CD4-positive, alpha-beta T cell (primary cell): Measurements from ENCODE around the gene CRIM1. TPM values are rescaled to one million over a fixed set of nuclear protein-coding genes. Genes with fewer than 3 reads are reported as not detected.

Experiments
- ATAC-seq: fragments of 200-7000 bp; cut with Tn5 transposase; one replicate; pipeline ENCODE4 v1.10.0; 2022; ENCODE audit warnings: mild to moderate bottlenecking; ENCODE audit not compliant: poor library complexity
- CTCF ChIA-PET: fragments of 350-600 bp; sonication (Branson Sonifier 250); formaldehyde crosslinking; loops from one replicate; lab custom pipeline; 2021; ENCODE audit warnings: antibody characterized with exemption, inconsistent platforms; lab: Charles Lee
- POLR2A ChIA-PET: fragments of 350-600 bp; sonication (Branson Sonifier 250); formaldehyde crosslinking; loops from one replicate; lab custom pipeline; 2021; ENCODE audit warnings: antibody characterized with exemption, inconsistent platforms; lab: Charles Lee
- DNase-seq, 14 experiments: peaks; one replicate each; pipeline ENCODE4 v3.0.0-alpha.2; 2013 to 2020; ENCODE audit warnings: mixed read lengths in 2 of 14
- H3K27ac ChIP-seq, 2 donors: one replicate each; pipeline versions ENCODE4 v1.5.1 to v1.7.0; 2013; ENCODE audit warnings: low read length in 2 of 2, low read depth in 1 of 2, mild to moderate bottlenecking in 1 of 2
- H3K27me3 ChIP-seq, 2 experiments: 1 replicate in 1 of 2; 2 replicates in 1 of 2; pipeline versions ENCODE4 v1.6.1 to v1.7.0; 2013; ENCODE audit warnings: low read length in 2 of 2, control low read depth in 1 of 2, mild to moderate bottlenecking in 1 of 2, moderate library complexity in 1 of 2; ENCODE audit not compliant: insufficient read depth in 2 of 2, control insufficient read depth in 1 of 2
- H3K36me3 ChIP-seq: one replicate; pipeline ENCODE4 v1.6.1; 2013; ENCODE audit warnings: low read length, control low read depth; ENCODE audit not compliant: insufficient read depth
- H3K4me1 ChIP-seq: one replicate; pipeline ENCODE4 v1.6.1; 2013; ENCODE audit warnings: low read length, control low read depth; ENCODE audit not compliant: insufficient read depth
- H3K4me3 ChIP-seq: one replicate; pipeline ENCODE4 v1.5.1; 2013; ENCODE audit warnings: mild to moderate bottlenecking, low read length, moderate library complexity
- H3K9me3 ChIP-seq, 2 experiments: 1 replicate in 1 of 2; 2 replicates in 1 of 2; pipeline versions ENCODE4 v1.6.1 to v1.7.0; 2013; ENCODE audit warnings: low read length in 2 of 2, mild to moderate bottlenecking in 2 of 2, control low read depth in 1 of 2, moderate library complexity in 1 of 2; ENCODE audit not compliant: control insufficient read depth in 1 of 2, insufficient read depth in 1 of 2
- H3K27ac Mint-ChIP-seq: one replicate; pipeline ENCODE4 v1.8.0; 2020; ENCODE audit warnings: mixed read lengths
- H3K27me3 Mint-ChIP-seq: one replicate; pipeline ENCODE4 v1.8.0; 2021; ENCODE audit warnings: mixed read lengths
- H3K36me3 Mint-ChIP-seq: one replicate; pipeline ENCODE4 v1.8.0; 2021; ENCODE audit warnings: low read depth, mixed read lengths
- H3K4me1 Mint-ChIP-seq: one replicate; pipeline ENCODE4 v1.8.0; 2021; ENCODE audit warnings: low read depth, mixed read lengths
- H3K4me3 Mint-ChIP-seq: one replicate; pipeline ENCODE4 v1.8.0; 2020; ENCODE audit warnings: mild to moderate bottlenecking, mixed read lengths
- H3K9me3 Mint-ChIP-seq: one replicate; pipeline ENCODE4 v1.8.0; 2020; ENCODE audit warnings: mixed read lengths
- CTCF ChIP-seq: fragments of 200-600 bp; IDR thresholded peaks from one replicate; pipeline ENCODE4 v1.8.0; 2022; ENCODE audit warnings: antibody characterized with exemption, mild to moderate bottlenecking
- intact Hi-C, 2 experiments: fragments of 100-400 bp; cut with DNase I in 1 of 2; cut with micrococcal nuclease in 1 of 2; formaldehyde crosslinking; loops; one replicate each; pipeline versions ENCODE4 v1.15.1 to v1.9.0; 2023 to 2025; cut with DNase I, micrococcal nuclease
- total RNA-seq, 174 experiments: library from RNA in 2 of 174; stranded (reverse) in 2 of 174; gene quantifications; one replicate each; pipeline ENCODE4 v1.2.3 and lab custom pipeline; 2021 to 2026

The CRIM1 gene
- total RNA-seq, 2 experiments from 2014 or later, result 1.1 to 1.7 TPM

GRCh38 chr2:36486521-36487044, 131.0 kb downstream of the CRIM1 start:
- Mint-ChIP-seq H3K36me3 (peaks cover 5% of the 10 kb centered on the region), H3K9me3 (no peaks in the 10 kb centered on the region), H3K4me1 (no peaks in the 10 kb centered on the region), H3K4me3 (no peak overlapping the region), H3K27ac (no peak overlapping the region), H3K27me3 (no peaks in the 10 kb centered on the region)
- DNase-seq, result no peak
- Histone ChIP-seq H3K4me3 (no peak overlapping the region), H3K27me3 (no peaks in the 10 kb centered on the region), H3K9me3 (no peaks in the 10 kb centered on the region), H3K27ac (no peak overlapping the region), H3K4me1 (no peaks in the 10 kb centered on the region), H3K36me3 (no peaks in the 10 kb centered on the region)
- intact Hi-C loops, result no loop called here
- no peak for ATAC-seq
- TF ChIP-seq CTCF, result no peak
- ChIA-PET CTCF (no interaction called here), POLR2A (no interaction called here)

- H3K4me3 ChIP-seq, result no peak overlapping the region
- Mint-ChIP-seq H3K36me3 (no peaks in the 10 kb centered on the region), H3K4me1 (no peaks in the 10 kb centered on the region), H3K9me3 (no peaks in the 10 kb centered on the region), H3K4me3 (no peak overlapping the region), H3K27ac (no peak overlapping the region), H3K27me3 (no peaks in the 10 kb centered on the region)
- no peak for TF ChIP-seq CTCF
- ChIA-PET POLR2A (no interaction called here), CTCF (no interaction called here)
- H3K9me3 ChIP-seq, result no peaks in the 10 kb centered on the region
- intact Hi-C loops, result no loop called here
- no peaks in the 10 kb centered on the region for H3K36me3 ChIP-seq
- DNase-seq, result no peak
- H3K27me3 ChIP-seq, result no peaks in the 10 kb centered on the region
- H3K4me1 ChIP-seq, result no peaks in the 10 kb centered on the region
- ATAC-seq, result no peak
- H3K27ac ChIP-seq, result no peak overlapping the region
Measured at GRCh38 chr2:36487947-36488346, 132.4 kb downstream of the CRIM1 start.

- H3K36me3 Mint-ChIP-seq, result no peaks in the 10 kb centered on the region
- H3K27ac Mint-ChIP-seq, result no peak overlapping the region
- no peaks in the 10 kb centered on the region for H3K9me3 Mint-ChIP-seq
- DNase-seq (no peak), ATAC-seq (no peak)
- H3K4me1 Mint-ChIP-seq, result no peaks in the 10 kb centered on the region
- POLR2A ChIA-PET, result no interaction called here
- TF ChIP-seq CTCF, result no peak
- no peaks in the 10 kb centered on the region for H3K27me3 Mint-ChIP-seq
- H3K4me3 ChIP-seq, result no peak overlapping the region
- H3K27ac ChIP-seq, result no peak overlapping the region
- intact Hi-C loops, result no loop called here
- CTCF ChIA-PET, result no interaction called here
- no peaks in the 10 kb centered on the region for H3K36me3 ChIP-seq
- no peaks in the 10 kb centered on the region for H3K9me3 ChIP-seq
- H3K4me1 ChIP-seq, result no peaks in the 10 kb centered on the region
- H3K4me3 Mint-ChIP-seq, result no peak overlapping the region
- H3K27me3 ChIP-seq, result no peaks in the 10 kb centered on the region
Measured at GRCh38 chr2:36489281-36489680, 133.7 kb downstream of the CRIM1 start.
